ENCODE results near the gene EPB41L1. TPM values are rescaled to one million over a fixed set of nuclear protein-coding genes. Genes with fewer than 3 reads are reported as not detected.

EPB41L1 gene
- total RNA-seq, 2 donors from 2014 or later, result 32.3 to 36.7 TPM

DNA sequence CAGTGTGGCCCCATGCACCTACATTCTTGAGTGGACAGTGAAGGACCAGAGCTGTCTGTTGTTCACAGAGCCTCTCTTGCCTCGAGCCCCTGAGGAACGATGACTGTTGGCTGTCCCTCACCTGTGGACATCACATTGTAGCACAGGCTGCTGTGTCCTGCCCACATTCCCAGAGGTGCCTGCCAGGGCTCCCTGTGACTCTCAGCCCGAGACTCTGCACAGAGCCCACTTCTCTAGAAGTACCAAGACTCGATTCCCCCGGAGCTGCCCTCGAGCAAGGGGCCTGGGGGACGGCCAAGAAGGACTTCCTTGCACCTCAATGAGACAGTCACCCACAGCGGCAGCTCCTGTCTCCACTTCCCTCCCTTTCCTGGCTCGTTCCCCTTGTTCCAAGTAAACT, 123.0 kb downstream of the EPB41L1 start:
- Histone ChIP-seq H3K27me3 (ENCODE audit: control insufficient read depth, insufficient read depth, low read length, poor library complexity, severe bottlenecking) (no peaks in the 10 kb centered on the region), H3K4me1 (ENCODE audit: control insufficient read depth, insufficient read depth, low read length) (no peaks in the 10 kb centered on the region), H3K9me3 (ENCODE audit: control insufficient read depth, low read length) (no peaks in the 10 kb centered on the region), H3K4me3 (ENCODE audit: low read length) (no peak overlapping the region), H3K9ac (ENCODE audit: extremely low read depth, low read length, poor library complexity, severe bottlenecking) (no peak overlapping the region), H3K27ac (ENCODE audit: low read depth, low read length) (no peak overlapping the region), H3K36me3 (ENCODE audit: control insufficient read depth, insufficient read depth, low read length) (no peaks in the 10 kb centered on the region)
- no peak for DNase-seq
- Mint-ChIP-seq H3K9me3 (no peaks in the 10 kb centered on the region), H3K4me3 (no peak overlapping the region), H3K36me3 (ENCODE audit: low read depth) (no peaks in the 10 kb centered on the region), H3K4me1 (no peaks in the 10 kb centered on the region), H3K27me3 (ENCODE audit: insufficient read depth) (no peaks in the 10 kb centered on the region), H3K27ac (no peak overlapping the region)
- TF ChIP-seq, protein P1, sequence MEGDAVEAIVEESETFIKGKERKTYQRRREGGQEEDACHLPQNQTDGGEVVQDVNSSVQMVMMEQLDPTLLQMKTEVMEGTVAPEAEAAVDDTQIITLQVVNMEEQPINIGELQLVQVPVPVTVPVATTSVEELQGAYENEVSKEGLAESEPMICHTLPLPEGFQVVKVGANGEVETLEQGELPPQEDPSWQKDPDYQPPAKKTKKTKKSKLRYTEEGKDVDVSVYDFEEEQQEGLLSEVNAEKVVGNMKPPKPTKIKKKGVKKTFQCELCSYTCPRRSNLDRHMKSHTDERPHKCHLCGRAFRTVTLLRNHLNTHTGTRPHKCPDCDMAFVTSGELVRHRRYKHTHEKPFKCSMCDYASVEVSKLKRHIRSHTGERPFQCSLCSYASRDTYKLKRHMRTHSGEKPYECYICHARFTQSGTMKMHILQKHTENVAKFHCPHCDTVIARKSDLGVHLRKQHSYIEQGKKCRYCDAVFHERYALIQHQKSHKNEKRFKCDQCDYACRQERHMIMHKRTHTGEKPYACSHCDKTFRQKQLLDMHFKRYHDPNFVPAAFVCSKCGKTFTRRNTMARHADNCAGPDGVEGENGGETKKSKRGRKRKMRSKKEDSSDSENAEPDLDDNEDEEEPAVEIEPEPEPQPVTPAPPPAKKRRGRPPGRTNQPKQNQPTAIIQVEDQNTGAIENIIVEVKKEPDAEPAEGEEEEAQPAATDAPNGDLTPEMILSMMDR (conservative IDR thresholded peaks at IDR 0.05), result no peak
- 82 to 83% methylated on average over 2 to 9 of the region's 9 CpGs for WGBS, 2 experiments (ENCODE audit: insufficient coverage in 1 of 2, insufficient read length in 1 of 2)

DNA sequence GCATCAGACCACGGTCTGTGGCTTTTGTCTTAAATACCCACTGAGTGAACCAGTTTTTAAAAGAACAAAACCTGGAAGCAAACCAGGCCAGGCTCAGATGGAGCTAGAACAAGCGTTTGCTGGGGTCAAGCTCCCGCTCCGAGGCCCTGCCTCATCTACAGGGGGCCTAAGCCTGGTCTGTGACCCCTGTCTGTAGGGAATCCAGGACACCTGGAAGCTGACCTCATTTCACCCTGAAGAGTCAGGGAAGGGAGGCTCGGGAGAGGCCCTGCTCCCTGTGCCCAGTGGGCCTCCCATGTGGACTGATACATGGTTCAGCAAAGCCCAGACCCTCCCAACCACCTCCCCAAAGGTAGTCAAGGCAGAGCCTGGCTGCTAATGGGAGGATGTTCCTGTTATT, 124.8 kb downstream of the EPB41L1 start:
- Histone ChIP-seq H3K27me3 (ENCODE audit: control insufficient read depth, insufficient read depth, low read length, poor library complexity, severe bottlenecking) (no peaks in the 10 kb centered on the region), H3K9ac (ENCODE audit: extremely low read depth, low read length, poor library complexity, severe bottlenecking) (no peak overlapping the region), H3K4me1 (ENCODE audit: control insufficient read depth, insufficient read depth, low read length) (no peaks in the 10 kb centered on the region), H3K9me3 (ENCODE audit: control insufficient read depth, low read length) (no peaks in the 10 kb centered on the region), H3K36me3 (ENCODE audit: control insufficient read depth, insufficient read depth, low read length) (no peaks in the 10 kb centered on the region), H3K27ac (ENCODE audit: low read depth, low read length) (no peak overlapping the region), H3K4me3 (ENCODE audit: low read length) (no peak overlapping the region)
- H3K4me3 Mint-ChIP-seq, result no peak overlapping the region
- WGBS, 2 experiments (ENCODE audit: insufficient coverage in 1 of 2, insufficient read length in 1 of 2), result 86 to 90% methylated on average over 1 to 5 of the region's 5 CpGs
- H3K36me3 Mint-ChIP-seq (ENCODE audit: low read depth), result no peaks in the 10 kb centered on the region
- H3K27ac Mint-ChIP-seq, result no peak overlapping the region
- no peaks in the 10 kb centered on the region for H3K9me3 Mint-ChIP-seq
- no peak for DNase-seq
- no peaks in the 10 kb centered on the region for H3K4me1 Mint-ChIP-seq
- TF ChIP-seq, protein P1 (conservative IDR thresholded peaks at IDR 0.05), result no peak
- H3K27me3 Mint-ChIP-seq (ENCODE audit: insufficient read depth), result no peaks in the 10 kb centered on the region

DNA sequence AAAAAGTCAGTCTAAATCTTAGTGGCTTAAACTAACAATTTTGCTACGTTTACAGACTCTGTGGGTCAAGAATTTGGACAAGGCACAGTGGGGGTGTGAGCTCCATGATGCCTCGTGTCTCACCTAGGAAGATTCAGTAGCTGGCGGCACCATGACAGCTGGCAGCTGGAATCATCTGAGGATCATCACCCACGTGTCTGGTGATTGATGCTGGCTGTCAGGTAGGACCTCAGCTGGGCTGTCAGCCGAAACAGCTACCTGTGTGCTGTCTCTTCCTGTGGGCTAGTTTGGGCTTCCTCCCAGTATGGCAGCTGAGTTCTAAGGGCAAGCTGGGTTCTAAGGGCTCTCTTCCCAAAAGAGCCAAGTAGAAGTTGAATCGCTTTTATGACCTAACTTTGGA, 125.2 kb downstream of the EPB41L1 start:
- no peaks in the 10 kb centered on the region for H3K36me3 Mint-ChIP-seq (ENCODE audit: low read depth)
- no peak overlapping the region for H3K27ac Mint-ChIP-seq
- Histone ChIP-seq H3K9me3 (ENCODE audit: control insufficient read depth, low read length) (no peaks in the 10 kb centered on the region), H3K36me3 (ENCODE audit: control insufficient read depth, insufficient read depth, low read length) (no peaks in the 10 kb centered on the region), H3K27me3 (ENCODE audit: control insufficient read depth, insufficient read depth, low read length, poor library complexity, severe bottlenecking) (no peaks in the 10 kb centered on the region), H3K9ac (ENCODE audit: extremely low read depth, low read length, poor library complexity, severe bottlenecking) (no peak overlapping the region), H3K4me1 (ENCODE audit: control insufficient read depth, insufficient read depth, low read length) (no peaks in the 10 kb centered on the region), H3K4me3 (ENCODE audit: low read length) (no peak overlapping the region), H3K27ac (ENCODE audit: low read depth, low read length) (no peak overlapping the region)
- no peak for DNase-seq
- no peaks in the 10 kb centered on the region for H3K27me3 Mint-ChIP-seq (ENCODE audit: insufficient read depth)
- TF ChIP-seq, protein P1 (conservative IDR thresholded peaks at IDR 0.05), result no peak
- H3K4me3 Mint-ChIP-seq, result no peak overlapping the region
- H3K9me3 Mint-ChIP-seq, result no peaks in the 10 kb centered on the region
- H3K4me1 Mint-ChIP-seq, result no peaks in the 10 kb centered on the region
- WGBS, 2 experiments (ENCODE audit: insufficient coverage in 1 of 2, insufficient read length in 1 of 2), result 81 to 89% methylated on average over 5 to 6 of the region's 6 CpGs
